Mononuclear cell (primary cell): ENCODE results near the gene CDH19. TPM values are rescaled to one million over a fixed set of nuclear protein-coding genes. Genes with fewer than 3 reads are reported as not detected.

Experiments
- H3K27me3 ChIP-seq: 2 replicates; pipeline ENCODE4 v1.6.0; 2011; ENCODE audit warnings: low read length, control low read depth; ENCODE audit not compliant: insufficient read depth
- H3K4me1 ChIP-seq: 2 replicates; pipeline ENCODE4 v1.5.1; 2011; ENCODE audit warnings: mild to moderate bottlenecking, low read length, control low read depth; ENCODE audit not compliant: insufficient read depth
- H3K4me3 ChIP-seq: 2 replicates; pipeline ENCODE4 v1.5.1; 2011; ENCODE audit warnings: mild to moderate bottlenecking, low read length, moderate library complexity
- H3K9me3 ChIP-seq: 2 replicates; pipeline ENCODE4 v1.5.1; 2011; ENCODE audit warnings: low read depth, mild to moderate bottlenecking, control low read depth, low read length
- total RNA-seq: library from RNA; depleted of rRNA; stranded (reverse); fragments of >200 nt; gene quantifications from one replicate; pipeline ENCODE4 v1.2.3, GENCODE V29; 2012

Gene CDH19
- total RNA-seq, 1 donor = not detected

DNA sequence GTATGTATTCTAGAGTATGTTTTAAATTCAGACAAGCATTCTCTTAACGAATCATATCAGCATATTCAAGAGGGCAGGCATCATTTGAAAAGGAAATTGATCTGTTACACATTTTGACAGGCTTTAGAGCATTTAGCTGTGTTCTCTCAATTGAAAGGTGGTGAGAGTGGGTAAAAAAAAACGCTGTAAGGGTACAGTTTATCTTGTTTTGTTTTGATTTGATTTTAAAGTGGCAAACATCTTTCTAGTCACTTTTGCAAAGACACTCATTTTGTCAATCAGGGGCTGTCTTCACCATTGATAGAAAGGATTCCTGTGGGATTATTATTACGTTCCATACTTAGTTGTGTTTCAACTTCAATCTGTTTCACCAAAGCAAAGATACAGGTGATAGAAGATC is 2.2 kb downstream of the CDH19 start:
- Histone ChIP-seq H3K27me3 (no peaks in the 10 kb centered on the region), H3K4me3 (no peak overlapping the region), H3K9me3 (no peaks in the 10 kb centered on the region), H3K4me1 (no peaks in the 10 kb centered on the region)

DNA sequence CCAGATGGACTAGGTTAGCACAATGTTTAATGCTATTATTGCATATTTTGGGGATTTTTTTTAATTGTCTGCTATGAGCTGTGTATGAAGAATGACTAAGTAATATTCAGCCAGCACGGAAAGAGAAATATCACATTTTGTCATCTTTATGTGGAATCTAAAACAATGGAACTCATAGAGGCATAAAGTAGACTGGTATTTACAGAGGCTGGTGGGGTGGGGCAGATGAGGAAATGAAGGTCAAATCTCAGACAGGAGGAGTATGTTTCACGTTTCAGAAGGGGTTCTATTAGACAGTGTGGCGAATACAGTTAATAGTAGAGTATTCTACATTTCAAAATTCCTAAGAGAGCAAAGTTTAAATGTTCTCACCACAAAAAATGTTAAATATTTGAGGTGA is 4.7 kb downstream of the CDH19 start:
- no peaks in the 10 kb centered on the region for H3K9me3 ChIP-seq
- H3K27me3 ChIP-seq = no peaks in the 10 kb centered on the region
- no peak overlapping the region for H3K4me3 ChIP-seq
- no peaks in the 10 kb centered on the region for H3K4me1 ChIP-seq

- Histone ChIP-seq H3K27me3 (no peaks in the 10 kb centered on the region), H3K9me3 (peaks cover 7% of the 10 kb centered on the region), H3K4me3 (no peak overlapping the region), H3K4me1 (no peaks in the 10 kb centered on the region)
Measured at GRCh38 chr18:66587430-66587829, 16.5 kb downstream of the CDH19 start.

DNA sequence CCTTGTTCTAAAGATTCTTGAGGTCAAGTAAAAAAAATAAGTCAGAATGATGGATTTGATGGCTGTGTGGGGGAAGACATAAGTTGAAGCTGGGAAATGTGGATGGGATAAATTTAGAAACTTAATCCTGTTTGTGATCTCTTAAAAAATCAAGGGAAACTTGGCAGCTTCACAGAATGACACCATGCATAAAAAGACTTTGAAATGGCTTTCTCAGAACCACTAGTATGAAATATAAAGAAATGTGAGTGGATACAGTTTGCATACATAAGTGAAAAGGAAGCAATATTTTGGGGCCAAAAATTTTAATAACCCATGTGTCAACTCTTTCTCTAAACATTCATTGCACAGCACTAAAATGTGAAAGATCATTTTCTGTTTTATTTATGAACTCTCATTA is 21.7 kb downstream of the CDH19 start:
- no peaks in the 10 kb centered on the region for H3K9me3 ChIP-seq
- H3K4me1 ChIP-seq = no peaks in the 10 kb centered on the region
- no peaks in the 10 kb centered on the region for H3K27me3 ChIP-seq

GRCh38 chr18:66575263-66575662 is 28.6 kb downstream of the CDH19 start:
- no peaks in the 10 kb centered on the region for H3K9me3 ChIP-seq
- no peaks in the 10 kb centered on the region for H3K27me3 ChIP-seq
- H3K4me1 ChIP-seq = no peaks in the 10 kb centered on the region
- no peak overlapping the region for H3K4me3 ChIP-seq

More for the DNA sequence above, 21.7 kb downstream of the CDH19 start:
- H3K4me3 ChIP-seq = no peak overlapping the region

- H3K4me3 ChIP-seq = no peak overlapping the region
- no peaks in the 10 kb centered on the region for H3K4me1 ChIP-seq
- H3K27me3 ChIP-seq = no peaks in the 10 kb centered on the region
- no peaks in the 10 kb centered on the region for H3K9me3 ChIP-seq
Measured at GRCh38 chr18:66571845-66572244, 32.0 kb downstream of the CDH19 start.

- Histone ChIP-seq H3K4me1 (no peaks in the 10 kb centered on the region), H3K4me3 (no peak overlapping the region), H3K27me3 (no peaks in the 10 kb centered on the region), H3K9me3 (no peaks in the 10 kb centered on the region)
Measured at GRCh38 chr18:66566616-66567015, 37.3 kb downstream of the CDH19 start.

DNA sequence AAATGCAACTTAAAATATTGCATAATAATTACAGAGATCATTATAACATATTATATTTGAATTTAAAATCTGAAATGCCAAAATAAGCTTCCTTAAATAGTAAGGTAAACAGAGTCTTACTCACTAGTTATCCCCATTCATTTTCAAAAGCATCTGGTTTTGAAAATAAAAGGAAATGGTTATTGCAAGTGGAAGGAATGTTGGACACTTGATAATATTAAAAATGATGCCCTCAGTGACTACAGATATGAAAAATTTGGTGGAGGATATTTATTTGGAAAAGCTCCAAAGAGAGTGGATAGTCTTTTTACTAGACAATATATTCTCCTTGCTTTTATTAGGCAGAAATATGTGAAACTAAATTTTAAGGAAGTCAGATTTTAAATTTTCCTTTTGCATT is 39.7 kb downstream of the CDH19 start:
- no peaks in the 10 kb centered on the region for H3K27me3 ChIP-seq
- no peaks in the 10 kb centered on the region for H3K4me1 ChIP-seq
- no peaks in the 10 kb centered on the region for H3K9me3 ChIP-seq
- no peak overlapping the region for H3K4me3 ChIP-seq

DNA sequence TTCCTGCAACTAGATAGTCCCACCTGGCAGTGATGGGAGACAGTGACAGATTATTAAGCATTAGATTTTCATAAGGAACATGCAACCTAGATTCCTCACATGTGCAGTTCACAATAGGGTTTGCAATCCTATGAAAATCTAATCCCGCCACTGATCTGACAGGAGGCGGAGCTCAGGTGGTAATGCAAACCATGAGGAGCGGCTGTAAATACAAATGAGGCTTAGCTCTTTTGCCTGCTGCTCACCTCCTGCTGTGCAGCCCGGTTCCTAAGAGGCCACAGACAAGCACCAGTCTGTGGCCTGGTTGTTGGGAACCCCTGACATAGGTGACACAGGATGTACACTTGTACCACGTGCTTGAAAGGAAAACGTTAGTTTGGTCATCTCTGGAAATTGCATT is 41.6 kb downstream of the CDH19 start:
- Histone ChIP-seq H3K4me1 (no peaks in the 10 kb centered on the region), H3K9me3 (no peaks in the 10 kb centered on the region), H3K4me3 (no peak overlapping the region), H3K27me3 (no peaks in the 10 kb centered on the region)

DNA sequence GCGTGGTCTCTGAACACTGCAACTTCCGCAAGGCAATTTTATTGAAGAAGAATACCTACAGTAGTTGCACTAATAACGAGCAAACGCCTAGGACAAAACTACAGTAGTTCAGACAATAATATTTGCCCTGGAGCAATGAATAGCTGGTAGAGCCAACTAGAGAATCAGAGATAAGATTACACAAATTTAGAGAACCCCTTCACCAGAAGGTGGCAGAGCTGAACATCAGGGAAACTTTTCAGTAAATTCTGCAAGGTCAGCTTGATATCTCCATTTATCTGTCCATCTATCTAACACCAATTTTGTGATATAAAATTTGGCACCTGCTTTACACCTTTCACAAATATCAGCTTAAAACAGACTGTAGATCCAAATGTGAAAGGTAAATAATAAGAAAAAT is 43.8 kb downstream of the CDH19 start:
- no peak overlapping the region for H3K4me3 ChIP-seq
- H3K4me1 ChIP-seq = no peaks in the 10 kb centered on the region
- H3K9me3 ChIP-seq = no peaks in the 10 kb centered on the region
- no peaks in the 10 kb centered on the region for H3K27me3 ChIP-seq

GRCh38 chr18:66558773-66559172 is 45.1 kb downstream of the CDH19 start:
- no peaks in the 10 kb centered on the region for H3K4me1 ChIP-seq
- no peaks in the 10 kb centered on the region for H3K27me3 ChIP-seq
- no peak overlapping the region for H3K4me3 ChIP-seq
- no peaks in the 10 kb centered on the region for H3K9me3 ChIP-seq

- no peak overlapping the region for H3K4me3 ChIP-seq
- no peaks in the 10 kb centered on the region for H3K4me1 ChIP-seq
- H3K27me3 ChIP-seq = no peaks in the 10 kb centered on the region
- H3K9me3 ChIP-seq = no peaks in the 10 kb centered on the region
Measured at GRCh38 chr18:66557091-66557490, 46.8 kb downstream of the CDH19 start.

GRCh38 chr18:66555585-66555984 is 48.3 kb downstream of the CDH19 start:
- H3K27me3 ChIP-seq = no peaks in the 10 kb centered on the region
- no peak overlapping the region for H3K4me3 ChIP-seq
- no peaks in the 10 kb centered on the region for H3K9me3 ChIP-seq
- H3K4me1 ChIP-seq = no peaks in the 10 kb centered on the region

- Histone ChIP-seq H3K27me3 (no peaks in the 10 kb centered on the region), H3K9me3 (no peaks in the 10 kb centered on the region), H3K4me3 (no peak overlapping the region), H3K4me1 (no peaks in the 10 kb centered on the region)
Measured at GRCh38 chr18:66553824-66554223, 50.1 kb downstream of the CDH19 start.

DNA sequence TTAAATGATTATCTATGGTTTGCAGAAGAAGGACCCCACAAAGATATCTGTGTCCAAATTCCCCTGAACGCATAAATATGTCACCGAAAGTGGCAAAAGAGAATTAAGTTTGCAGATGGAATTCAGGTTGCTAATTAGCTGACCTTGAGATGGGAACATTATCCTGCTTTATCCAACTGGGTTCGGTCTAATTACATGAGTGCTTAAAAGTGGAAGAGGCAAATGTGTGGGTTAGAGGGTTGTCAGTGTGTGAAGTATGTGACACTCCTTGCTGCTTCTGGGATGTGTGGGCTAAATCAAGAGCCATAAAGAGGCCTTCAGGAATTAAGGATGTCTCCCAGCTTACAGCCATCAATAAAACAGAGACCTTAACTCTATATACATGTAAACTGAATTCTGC is 53.5 kb downstream of the CDH19 start:
- Histone ChIP-seq H3K27me3 (no peaks in the 10 kb centered on the region), H3K9me3 (no peaks in the 10 kb centered on the region), H3K4me1 (no peaks in the 10 kb centered on the region), H3K4me3 (no peak overlapping the region)

DNA sequence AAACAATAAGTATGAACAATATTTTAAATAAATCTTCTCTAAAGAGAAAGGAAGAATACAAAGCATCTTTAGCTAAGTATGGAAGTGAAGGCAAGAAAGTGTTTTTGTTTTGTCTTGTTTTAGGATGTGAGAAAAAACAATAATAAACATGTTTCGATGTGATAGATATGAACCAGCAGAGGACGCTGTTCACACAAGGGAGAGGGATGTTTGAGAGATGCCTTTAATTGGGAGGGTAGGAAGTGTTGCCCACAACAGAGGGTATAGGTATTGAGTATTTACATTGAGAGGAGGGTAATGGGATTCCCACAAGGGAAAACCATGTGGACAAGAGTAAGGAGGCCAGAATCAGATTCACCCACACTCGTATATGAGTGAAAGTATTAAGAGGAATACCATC is 55.1 kb downstream of the CDH19 start:
- Histone ChIP-seq H3K4me3 (no peak overlapping the region), H3K9me3 (no peaks in the 10 kb centered on the region), H3K27me3 (no peaks in the 10 kb centered on the region), H3K4me1 (no peaks in the 10 kb centered on the region)

DNA sequence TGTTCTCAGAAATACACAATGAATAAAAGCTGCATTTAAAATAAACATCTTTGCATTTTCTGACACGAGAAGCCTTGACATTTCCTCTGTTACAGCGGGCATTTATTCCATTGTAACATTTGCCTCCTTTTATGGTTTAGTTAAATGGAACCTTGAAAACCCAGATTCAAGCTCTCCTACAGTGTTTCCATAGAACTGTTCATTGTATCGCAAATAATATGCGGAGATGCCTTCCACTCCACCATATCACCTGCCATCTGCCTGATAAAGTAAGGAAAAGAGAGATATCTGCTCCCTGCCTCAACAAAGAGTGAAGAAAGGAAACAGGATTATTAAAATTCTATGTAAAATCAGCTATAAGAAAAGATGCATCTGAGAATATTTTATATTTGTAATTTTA is 69.8 kb downstream of the CDH19 start:
- H3K4me1 ChIP-seq = no peaks in the 10 kb centered on the region
- H3K4me3 ChIP-seq = no peak overlapping the region
- no peaks in the 10 kb centered on the region for H3K27me3 ChIP-seq
- no peaks in the 10 kb centered on the region for H3K9me3 ChIP-seq
